CD4-positive, alpha-beta T cell treated with Interleukin-15 for 1 hour (primary cell): ENCODE results near the gene TPPP2.

Experiments
- DNase-seq: peaks from one replicate; pipeline ENCODE4 v3.0.0-alpha.2; 2020

Gene TPPP2

DNA sequence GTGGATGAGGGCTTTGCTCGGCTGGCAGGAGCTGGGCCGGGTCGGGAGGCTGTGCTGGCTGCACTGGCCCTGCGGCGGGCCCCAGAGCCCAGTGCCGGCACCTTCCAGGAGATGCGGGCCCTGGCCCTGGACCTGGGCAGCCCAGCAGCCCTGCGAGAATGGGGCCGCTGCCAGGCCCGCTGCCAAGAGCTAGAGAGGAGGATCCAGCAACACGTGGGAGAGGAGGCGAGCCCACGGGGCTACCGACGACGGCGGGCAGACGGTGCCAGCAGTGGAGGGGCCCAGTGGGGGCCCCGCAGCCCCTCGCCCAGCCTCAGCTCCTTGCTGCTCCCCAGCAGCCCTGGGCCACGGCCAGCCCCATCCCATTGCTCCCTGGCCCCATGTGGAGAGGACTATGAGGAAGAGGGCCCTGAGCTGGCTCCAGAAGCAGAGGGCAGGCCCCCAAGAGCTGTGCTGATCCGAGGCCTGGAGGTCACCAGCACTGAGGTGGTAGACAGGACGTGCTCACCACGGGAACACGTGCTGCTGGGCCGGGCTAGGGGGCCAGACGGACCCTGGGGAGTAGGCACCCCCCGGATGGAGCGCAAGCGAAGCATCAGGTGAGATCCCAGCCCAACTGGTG is 51.6 kb downstream of the TPPP2 start:
- no peak for DNase-seq
